T follicular helper cell (primary cell): ENCODE results near the gene DNMT3A.
"Not testable (repeated sequence)": the region's sequence is repeated elsewhere in the genome, so short reads cannot be mapped to it uniquely, and the experiment has no call there.

Source experiments
- DNase-seq: peaks from one replicate; pipeline ENCODE4 v3.0.0-alpha.2; 2020; ENCODE audit warnings: low read depth

Gene DNMT3A

GRCh38 chr2:25283921-25284320 is 57.8 kb downstream of the DNMT3A start:
- no peak for DNase-seq

GRCh38 chr2:25281941-25282340 is 59.8 kb downstream of the DNMT3A start:
- no peak for DNase-seq

GRCh38 chr2:25281522-25281921 is 60.2 kb downstream of the DNMT3A start:
- DNase-seq: no peak

GRCh38 chr2:25280051-25280687 is 61.6 kb downstream of the DNMT3A start:
- DNase-seq: no peak

GRCh38 chr2:25279091-25279651 is 62.6 kb downstream of the DNMT3A start:
- no peak for DNase-seq

GRCh38 chr2:25276569-25277465 is 64.9 kb downstream of the DNMT3A start:
- DNase-seq: peak; percentile 59

GRCh38 chr2:25275575-25275965 is 66.2 kb downstream of the DNMT3A start:
- no peak for DNase-seq

GRCh38 chr2:25274868-25275574 is 66.7 kb downstream of the DNMT3A start:
- peak; percentile 42 for DNase-seq

- DNase-seq: no peak
Measured at GRCh38 chr2:25273985-25274535, 67.7 kb downstream of the DNMT3A start.

GRCh38 chr2:25272705-25273104 is 69.0 kb downstream of the DNMT3A start:
- DNase-seq: not testable (repeated sequence)

- DNase-seq: no peak
Measured at GRCh38 chr2:25270061-25270460, 71.7 kb downstream of the DNMT3A start.

- DNase-seq: no peak
Measured at GRCh38 chr2:25269233-25269632, 72.5 kb downstream of the DNMT3A start.

GRCh38 chr2:25268139-25268538 is 73.6 kb downstream of the DNMT3A start:
- DNase-seq: no peak

- no peak for DNase-seq
Measured at GRCh38 chr2:25266399-25266798, 75.3 kb downstream of the DNMT3A start.

- DNase-seq: no peak
Measured at GRCh38 chr2:25265802-25266201, 75.9 kb downstream of the DNMT3A start.

GRCh38 chr2:25265001-25265400 is 76.7 kb downstream of the DNMT3A start:
- no peak for DNase-seq

GRCh38 chr2:25262288-25262687 is 79.4 kb downstream of the DNMT3A start:
- no peak for DNase-seq

GRCh38 chr2:25259737-25260124 is 82.0 kb downstream of the DNMT3A start:
- DNase-seq: no peak

- DNase-seq: no peak
Measured at GRCh38 chr2:25258847-25259736, 82.6 kb downstream of the DNMT3A start.

- DNase-seq: no peak
Measured at GRCh38 chr2:25257931-25258846, 83.5 kb downstream of the DNMT3A start.
